ENCODE results near the gene F7. TPM values are rescaled to one million over a fixed set of nuclear protein-coding genes. Genes with fewer than 3 reads are reported as not detected.

F7 gene
- total and polyA plus RNA-seq, 9 of the 15 experiments (the other 6 are each of a cell fraction or from before 2014, with no cell fraction given), result not detected

- TF ChIP-seq ZBTB11 (CRISPR knock-in tag; IDR thresholded peaks at IDR 0.05) (no peak), HINFP (tag; conservative IDR thresholded peaks at IDR 0.05; ENCODE audit: low read depth) (no peak), WHSC1 (IDR thresholded peaks at IDR 0.05; ENCODE audit: low read length) (no peak), ZNF280A (IDR thresholded peaks at IDR 0.05; ENCODE audit: low read depth, partially characterized antibody) (no peak), RCOR1 (IDR thresholded peaks at IDR 0.05; ENCODE audit: borderline replicate concordance in 1 of 2, low read depth in 2 of 2, low read length in 2 of 2) (no peak), TCF15 (CRISPR knock-in tag; IDR thresholded peaks at IDR 0.05) (no peak), GTF2A2 (tag; IDR thresholded peaks at IDR 0.05) (no peak), PTTG1 (tag; IDR thresholded peaks at IDR 0.05; ENCODE audit: low read depth) (no peak), ATF6 (CRISPR knock-in tag; IDR thresholded peaks at IDR 0.05) (no peak), MYC (IDR thresholded peaks at IDR 0.05; ENCODE audit: low read depth, low read length) (no peak), MYC (CRISPR knock-in tag; IDR thresholded peaks at IDR 0.05; ENCODE audit: borderline replicate concordance, low read depth) (no peak), ZNF121 (CRISPR knock-in tag; conservative IDR thresholded peaks at IDR 0.05) (no peak), SAFB (IDR thresholded peaks at IDR 0.05; ENCODE audit: borderline replicate concordance, low read depth, low read length) (no peak)
Observed at GRCh38 chr13:113148940-113149503, 43.4 kb downstream of the F7 start (continued).
